ENCODE measurements around the gene PLA2G4F.
A peak's percentile ranks its signal among the peaks of the same experiment; 100 is the strongest.
"Not testable (repeated sequence)": the region's sequence is repeated elsewhere in the genome, so short reads cannot be mapped to it uniquely, and the experiment has no call there.

PLA2G4F gene

GRCh38 chr15:42092398-42093318 is 63.8 kb downstream of the PLA2G4F start:
- no peak for DNase-seq

DNA sequence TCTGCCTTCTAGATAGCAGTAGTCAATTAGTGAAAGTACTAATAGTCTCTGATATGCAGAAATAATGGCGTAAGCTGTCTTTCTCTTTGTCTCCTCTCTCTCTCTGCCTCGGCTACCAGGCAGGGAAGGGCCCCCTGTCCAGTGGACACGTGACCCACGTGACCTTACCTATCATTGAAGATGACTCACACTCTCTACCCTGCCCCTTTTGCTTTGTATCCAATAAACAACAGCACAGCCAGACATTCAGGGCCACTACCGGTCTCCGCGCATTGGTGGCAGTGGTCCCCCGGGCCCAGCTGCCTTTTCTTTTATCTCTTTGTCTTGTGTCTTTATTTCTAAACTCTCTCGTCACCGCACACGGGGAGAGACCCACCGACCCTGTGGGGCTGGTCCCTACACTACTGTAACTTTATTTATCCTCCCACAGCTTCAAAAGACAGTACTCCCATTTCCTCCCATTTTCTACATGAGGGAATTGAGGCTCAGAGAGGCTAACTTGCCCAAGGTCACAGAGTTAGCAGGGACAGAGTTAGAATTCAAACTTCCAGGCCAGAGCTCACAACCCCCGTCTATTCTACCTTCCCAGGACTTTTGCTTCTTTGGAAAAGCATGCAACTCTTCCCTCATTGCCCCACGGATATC is 64.6 kb downstream of the PLA2G4F start:
- DNase-seq = not testable (repeated sequence)

- DNase-seq = no peak
Observed at GRCh38 chr15:42090781-42091180, 65.7 kb downstream of the PLA2G4F start.

- peak; percentile 40 for DNase-seq
Observed at GRCh38 chr15:42090370-42090769, 66.1 kb downstream of the PLA2G4F start.

DNA sequence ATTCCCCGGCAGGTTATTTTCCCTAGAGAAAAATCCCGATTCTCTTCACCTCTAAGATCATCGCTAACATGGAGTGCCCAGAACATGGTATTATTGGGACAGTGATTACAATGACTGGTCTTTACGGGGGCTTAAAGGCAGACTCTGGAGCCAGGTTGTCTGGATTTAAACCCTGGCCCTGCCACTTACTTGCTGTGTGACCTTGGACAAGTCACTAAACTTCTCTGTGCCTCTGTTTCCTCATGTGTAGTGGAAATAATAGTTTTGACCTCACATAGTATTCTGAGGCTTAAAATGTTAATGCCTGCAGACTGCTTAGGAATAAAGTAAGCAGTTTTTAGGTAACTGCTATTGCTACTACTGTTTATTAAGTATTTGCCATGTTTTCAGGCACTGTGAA is 66.5 kb downstream of the PLA2G4F start:
- no peak for DNase-seq
